ENCODE results near the gene ATE1. TPM values are rescaled to one million over a fixed set of nuclear protein-coding genes. Genes with fewer than 3 reads are reported as not detected.

The ATE1 gene
- total RNA-seq, 1 donor from 2014 or later, result 24.9 TPM

GRCh38 chr10:121788717-121789116, 139.1 kb downstream of the ATE1 start:
- H3K4me3 ChIP-seq (ENCODE audit: low read depth, low read length), result no peak overlapping the region
- peaks cover 1% of the 10 kb centered on the region for H3K36me3 ChIP-seq (ENCODE audit: control insufficient read depth, insufficient read depth, low read length)
- no peak for DNase-seq (ENCODE audit: low read depth)
- no peaks in the 10 kb centered on the region for H3K27me3 ChIP-seq (ENCODE audit: control insufficient read depth, insufficient read depth, low read length)
- no peak for TF ChIP-seq CTCF (IDR thresholded peaks at IDR 0.05; ENCODE audit: insufficient read depth, low read length, poor library complexity, severe bottlenecking)

- peak; percentile 14 for DNase-seq (ENCODE audit: low read depth)
- H3K4me3 ChIP-seq (ENCODE audit: low read depth, low read length), result no peak overlapping the region
- H3K36me3 ChIP-seq (ENCODE audit: control insufficient read depth, insufficient read depth, low read length), result peaks cover 1% of the 10 kb centered on the region
- TF ChIP-seq CTCF (IDR thresholded peaks at IDR 0.05; ENCODE audit: insufficient read depth, low read length, poor library complexity, severe bottlenecking), result no peak
- no peaks in the 10 kb centered on the region for H3K27me3 ChIP-seq (ENCODE audit: control insufficient read depth, insufficient read depth, low read length)
Observed at GRCh38 chr10:121788115-121788514, 139.7 kb downstream of the ATE1 start.

- TF ChIP-seq CTCF (IDR thresholded peaks at IDR 0.05; ENCODE audit: insufficient read depth, low read length, poor library complexity, severe bottlenecking), result no peak
- no peak for DNase-seq (ENCODE audit: low read depth)
- no peaks in the 10 kb centered on the region for H3K27me3 ChIP-seq (ENCODE audit: control insufficient read depth, insufficient read depth, low read length)
- H3K36me3 ChIP-seq (ENCODE audit: control insufficient read depth, insufficient read depth, low read length), result peaks cover under 1% of the 10 kb centered on the region
- H3K4me3 ChIP-seq (ENCODE audit: low read depth, low read length), result no peak overlapping the region
Observed at GRCh38 chr10:121787169-121787568, 140.7 kb downstream of the ATE1 start.

GRCh38 chr10:121783782-121784372, 144.0 kb downstream of the ATE1 start:
- Histone ChIP-seq H3K36me3 (ENCODE audit: control insufficient read depth, insufficient read depth, low read length) (no peaks in the 10 kb centered on the region), H3K27me3 (ENCODE audit: control insufficient read depth, insufficient read depth, low read length) (no peaks in the 10 kb centered on the region), H3K4me3 (ENCODE audit: low read depth, low read length) (no peak overlapping the region)
- no peak for DNase-seq (ENCODE audit: low read depth)
- no peak for TF ChIP-seq CTCF (IDR thresholded peaks at IDR 0.05; ENCODE audit: insufficient read depth, low read length, poor library complexity, severe bottlenecking)

GRCh38 chr10:121781101-121781500, 146.7 kb downstream of the ATE1 start:
- Histone ChIP-seq H3K4me3 (ENCODE audit: low read depth, low read length) (no peak overlapping the region), H3K27me3 (ENCODE audit: control insufficient read depth, insufficient read depth, low read length) (no peaks in the 10 kb centered on the region), H3K36me3 (ENCODE audit: control insufficient read depth, insufficient read depth, low read length) (no peaks in the 10 kb centered on the region)
- DNase-seq (ENCODE audit: low read depth), result no peak
- TF ChIP-seq CTCF (IDR thresholded peaks at IDR 0.05; ENCODE audit: insufficient read depth, low read length, poor library complexity, severe bottlenecking), result no peak

GRCh38 chr10:121774813-121775212, 153.0 kb downstream of the ATE1 start:
- TF ChIP-seq CTCF (IDR thresholded peaks at IDR 0.05; ENCODE audit: insufficient read depth, low read length, poor library complexity, severe bottlenecking), result no peak
- DNase-seq (ENCODE audit: low read depth), result no peak
- no peaks in the 10 kb centered on the region for H3K36me3 ChIP-seq (ENCODE audit: control insufficient read depth, insufficient read depth, low read length)
- no peak overlapping the region for H3K4me3 ChIP-seq (ENCODE audit: low read depth, low read length)
- no peaks in the 10 kb centered on the region for H3K27me3 ChIP-seq (ENCODE audit: control insufficient read depth, insufficient read depth, low read length)

Measured in kidney epithelial cell (primary cell).